K562 (cell line): Measurements from ENCODE around the gene EIF5B. TPM values are rescaled to one million over a fixed set of nuclear protein-coding genes. Genes with fewer than 3 reads are reported as not detected.
A peak's percentile ranks its signal among the peaks of the same experiment; 100 is the strongest.

Experiments used
- ATAC-seq: fragments of 200-7000 bp; cut with Tn5 transposase; 3 replicates; pipeline ENCODE4 v1.9.1; 2020; ENCODE audit warnings: moderate library complexity
- BruUV-seq: library from RNA; stranded (reverse); fragments of 400-500 nt; replicated peaks from 2 replicates; lab custom pipeline; 2021; lab: Mats Ljungman, UMichigan
- CTCF ChIA-PET: fragments of 300-600 bp; formaldehyde crosslinking; extraction: SDS; loops from one replicate; lab custom pipeline; 2021; ENCODE audit warnings: low intra/inter-chr PET ratio; lab: Yijun Ruan, JAX
- POLR2A ChIA-PET: fragments of 300-600, 350-650 bp; sonication (Branson Sonifier 250); formaldehyde crosslinking; extraction: SDS; loops from one replicate; lab custom pipeline; 2021; ENCODE audit warnings: antibody characterized with exemption, inconsistent platforms; lab: Yijun Ruan, JAX
- DNase-seq, 4 experiments: peaks; one replicate each; pipeline versions ENCODE4 v3.0.0 to v3.0.0-alpha.2; 2011 to 2018; ENCODE audit warnings: low spot score in 3 of 4, mixed read lengths in 3 of 4; ENCODE audit errors: extremely low read depth in 1 of 4
- FAIRE-seq: peaks from 2 replicates; lab custom pipeline; 2011; peaks lifted over from hg19 to GRCh38; lab: Jason Lieb, UNC
- H2AFZ ChIP-seq: 2 replicates; pipeline ENCODE4 v1.6.0; 2011; ENCODE audit warnings: low read depth, low read length, control low read depth, inconsistent platforms
- H3K27ac ChIP-seq: fragments of 200-600 bp; 3 replicates; pipeline ENCODE4 v1.8.0; 2011; ENCODE audit warnings: low read depth, mild to moderate bottlenecking, control low read depth, inconsistent platforms, low read length, moderate library complexity, mixed read lengths; ENCODE audit errors: extremely low read depth
- H3K27me3 ChIP-seq, 2 experiments: fragments of 300-600 bp in 1 of 2; 2 replicates in 1 of 2; 3 replicates in 1 of 2; pipeline versions ENCODE4 v1.6.0 to v1.8.0; 2011; ENCODE audit warnings: inconsistent platforms in 2 of 2, low read length in 2 of 2, mild to moderate bottlenecking in 1 of 2, mixed read lengths in 1 of 2, moderate library complexity in 1 of 2; ENCODE audit not compliant: control insufficient read depth in 2 of 2, insufficient read depth in 2 of 2
- H3K36me3 ChIP-seq: fragments of 300-600 bp; 3 replicates; pipeline ENCODE4 v1.8.0; 2011; ENCODE audit warnings: mild to moderate bottlenecking, low read length, inconsistent platforms; ENCODE audit not compliant: control insufficient read depth, insufficient read depth
- H3K4me1 ChIP-seq, 2 experiments: fragments of 200-600 bp in 1 of 2; replicated peaks in 1 of 2; 2 replicates in 1 of 2; 3 replicates in 1 of 2; pipeline versions ENCODE4 v1.5.1 to v1.8.0; 2011; ENCODE audit warnings: inconsistent platforms in 2 of 2, low read length in 2 of 2, mild to moderate bottlenecking in 1 of 2, mixed read lengths in 1 of 2, moderate library complexity in 1 of 2; ENCODE audit not compliant: control insufficient read depth in 2 of 2, insufficient read depth in 2 of 2
- H3K4me2 ChIP-seq: 2 replicates; pipeline ENCODE4 v1.6.1; 2011; ENCODE audit warnings: low read length, control low read depth, inconsistent platforms, mixed read lengths; ENCODE audit not compliant: insufficient read depth
- H3K4me3 ChIP-seq: fragments of 200-600 bp; sonication (generic), shearing (Covaris generic); 2 replicates; pipeline ENCODE4 v1.5.1; 2016; ENCODE audit warnings: control low read depth, inconsistent platforms
- H3K79me2 ChIP-seq: fragments of 200-600 bp; 3 replicates; pipeline ENCODE4 v1.8.0; 2011; ENCODE audit warnings: low read length, inconsistent platforms; ENCODE audit not compliant: control insufficient read depth, insufficient read depth
- H3K9ac ChIP-seq, 2 experiments: 2 replicates each; pipeline versions ENCODE4 v1.6.0 to v1.6.1; 2011; ENCODE audit warnings: low read depth in 2 of 2, low read length in 2 of 2, control low read depth in 1 of 2, inconsistent platforms in 1 of 2, mild to moderate bottlenecking in 1 of 2, mixed read lengths in 1 of 2; ENCODE audit not compliant: insufficient read depth in 1 of 2
- H3K9me1 ChIP-seq: one replicate; pipeline ENCODE4 v1.6.0; 2011; ENCODE audit warnings: inconsistent platforms, mild to moderate bottlenecking, low read length, moderate library complexity; ENCODE audit not compliant: control insufficient read depth, insufficient read depth
- H3K9me3 ChIP-seq: replicated peaks from 2 replicates; pipeline ENCODE4 v1.5.1; 2011; ENCODE audit warnings: low read depth, low read length, inconsistent platforms; ENCODE audit not compliant: control insufficient read depth, insufficient read depth
- H4K20me1 ChIP-seq: replicated peaks from 2 replicates; pipeline ENCODE4 v1.6.1; 2011; ENCODE audit warnings: low read length, inconsistent platforms, mixed read lengths; ENCODE audit not compliant: control insufficient read depth, insufficient read depth
- L3MBTL2 ChIP-seq: fragments of 450-650 bp; IDR thresholded peaks from 2 replicates; pipeline ENCODE4 v1.6.1; 2016; ENCODE audit warnings: mild to moderate bottlenecking, moderate library complexity
- POLR2AphosphoS2 ChIP-seq: IDR thresholded peaks from 2 replicates; pipeline ENCODE4 v1.6.1; 2012; ENCODE audit warnings: low read length, improper control_type of control experiment
- RBM17 ChIP-seq: fragments of 200-400 bp; formaldehyde crosslinking; IDR thresholded peaks from 2 replicates; pipeline ENCODE4 v1.6.1; 2017; ENCODE audit warnings: low read depth, mild to moderate bottlenecking, low read length, borderline replicate concordance
- WGBS: fragments of 100-300 bp; shearing (Covaris generic); methylation state at CpG from one replicate; pipeline ENCODE4 v1.1.6; 2016; ENCODE audit warnings: low coverage, mixed read lengths; ENCODE audit not compliant: insufficient coverage; ENCODE audit errors: missing lambda C conversion rate; 5-methylcytosine and 5-hydroxymethylcytosine counted together
- in situ Hi-C: fragments of 300-500 bp; cut with MboI; formaldehyde crosslinking; loops from 4 replicates; pipeline ENCODE4 v1.15.0; 2018; ENCODE audit warnings: inconsistent platforms, mixed read lengths
- intact Hi-C: fragments of 100-400 bp; cut with micrococcal nuclease; formaldehyde crosslinking; loops from 2 replicates; pipeline ENCODE4 v1.14.2; 2022
- polyA plus RNA-seq, 8 experiments: library from polyadenylated mRNA; depleted of rRNA in 4 of 8; stranded (reverse) in 5 of 8; unstranded in 3 of 8; fragments of >200 nt; fragmentation: Nextera tagmentation in 2 of 8; fragmentation: Illumina TruSeq in 1 of 8; extraction: Ambion mirVana in 2 of 8; extraction: Trizol in 1 of 8; gene quantifications; 2 replicates each; pipeline versions ENCODE4 v1.2.1 to v1.2.3, GENCODE V29; 2011 to 2014; ENCODE audit warnings: inconsistent platforms in 1 of 8, missing spikeins in 1 of 8
- total RNA-seq, 7 experiments: library from RNA; depleted of rRNA in 6 of 7; stranded (reverse); fragments of >200 nt in 6 of 7; fragmentation: Illumina TruSeq in 2 of 7; extraction: Trizol in 2 of 7; gene quantifications; 2 replicates each; pipeline versions ENCODE4 v1.2.1 to v1.2.3, GENCODE V29; 2011 to 2021; ENCODE audit warnings: low replicate concordance in 1 of 7

EIF5B gene
- total and polyA plus RNA-seq, 9 of the 15 experiments (the other 6 are each of a cell fraction or from before 2014, with no cell fraction given): 26.5 to 143 (median 47.7) TPM

GRCh38 chr2:99398303-99398702, 61.1 kb downstream of the EIF5B start:
- no peaks in the 10 kb centered on the region for H3K9me3 ChIP-seq
- TF ChIP-seq POLR2AphosphoS2 (peak; percentile 21; the same call in 1 of the 2 replicates), RBM17 (no peak)
- ATAC-seq: no peak
- CTCF ChIA-PET: no interaction called here
- H3K4me2 ChIP-seq: no peak overlapping the region
- no peaks in the 10 kb centered on the region for H3K4me1 ChIP-seq
- FAIRE-seq: no peak
- intact Hi-C loops (no loop called here), in situ Hi-C loops (no loop called here)
- no peaks in the 10 kb centered on the region for H3K9me1 ChIP-seq
- H4K20me1 ChIP-seq: no peaks in the 10 kb centered on the region
- no peak overlapping the region for H2AFZ ChIP-seq
- H3K9ac ChIP-seq: no peak overlapping the region
- no peaks in the 10 kb centered on the region for H3K79me2 ChIP-seq
- DNase-seq: no peak
- H3K27me3 ChIP-seq: no peaks in the 10 kb centered on the region
- POLR2A ChIA-PET: interaction anchor here (1.1 to 2.3 kb wide), 5 partner anchors 10 to 61 kb away, joined by 3 to 10 read pairs (median 3); partner anchors contain the start of gene EIF5B
- 95% methylated on average over 5 of the region's 5 CpGs for WGBS
- H3K36me3 ChIP-seq: peaks cover 99% of the 10 kb centered on the region
- H3K4me3 ChIP-seq: no peak overlapping the region
- no peak overlapping the region for H3K27ac ChIP-seq
- no TSS peak for BruUV-seq

GRCh38 chr2:99399063-99399462, 61.9 kb downstream of the EIF5B start:
- FAIRE-seq (no peak), ATAC-seq (no peak), DNase-seq (no peak)
- no peak overlapping the region for H3K9ac ChIP-seq
- 88% methylated on average over 5 of the region's 5 CpGs for WGBS
- H3K4me2 ChIP-seq: no peak overlapping the region
- TF ChIP-seq L3MBTL2: no peak
- 0 out of 2 replicates have a peak, but pooled peaks have one; percentile 11 for TF ChIP-seq POLR2AphosphoS2
- TF ChIP-seq, all 486 proteins: peak for 1
- no peaks in the 10 kb centered on the region for H3K27me3 ChIP-seq
- peaks cover 99% of the 10 kb centered on the region for H3K36me3 ChIP-seq
- H2AFZ ChIP-seq: no peak overlapping the region
- H3K79me2 ChIP-seq: no peaks in the 10 kb centered on the region
- H4K20me1 ChIP-seq: no peaks in the 10 kb centered on the region
- H3K4me3 ChIP-seq: no peak overlapping the region
- no peaks in the 10 kb centered on the region for H3K9me3 ChIP-seq
- H3K27ac ChIP-seq: no peak overlapping the region
- in situ Hi-C loops (no loop called here), intact Hi-C loops (no loop called here)
- ChIA-PET POLR2A (interaction anchor here (0.7 to 2.3 kb wide), 7 partner anchors 8 to 62 kb away, joined by 3 to 10 read pairs (median 3); partner anchors contain the start of gene EIF5B), CTCF (no interaction called here)
- BruUV-seq: no TSS peak
- no peaks in the 10 kb centered on the region for H3K9me1 ChIP-seq
- no peaks in the 10 kb centered on the region for H3K4me1 ChIP-seq
